SJCRH30 (cell line): ENCODE data around the gene BAMBI. TPM values are rescaled to one million over a fixed set of nuclear protein-coding genes. Genes with fewer than 3 reads are reported as not detected.
A peak's percentile ranks its signal among the peaks of the same experiment; 100 is the strongest.
"Not testable (repeated sequence)": the region's sequence is repeated elsewhere in the genome, so short reads cannot be mapped to it uniquely, and the experiment has no call there.

ENCODE experiments used
- DNase-seq, 2 experiments: peaks; one replicate each; pipeline ENCODE4 v3.0.0-alpha.2; 2015 to 2020
- H3K27ac ChIP-seq: fragments of 250-450 bp; sonication (Bioruptor Pico); 2 replicates; pipeline ENCODE4 v1.5.1; 2020; ENCODE audit warnings: mild to moderate bottlenecking, moderate library complexity
- H3K27me3 ChIP-seq: fragments of 250-450 bp; sonication (Bioruptor Pico); 2 replicates; pipeline ENCODE4 v1.5.1; 2020; ENCODE audit warnings: mild to moderate bottlenecking, moderate library complexity
- H3K36me3 ChIP-seq: fragments of 250-450 bp; sonication (Bioruptor Pico); 2 replicates; pipeline ENCODE4 v1.5.1; 2020; ENCODE audit warnings: mild to moderate bottlenecking, moderate library complexity
- H3K4me1 ChIP-seq: fragments of 250-450 bp; sonication (Bioruptor Pico); 2 replicates; pipeline ENCODE4 v1.5.1; 2020; ENCODE audit warnings: mild to moderate bottlenecking, moderate library complexity
- H3K4me3 ChIP-seq: fragments of 250-450 bp; sonication (Bioruptor Pico); 2 replicates; pipeline ENCODE4 v1.5.1; 2020; ENCODE audit warnings: mild to moderate bottlenecking, moderate library complexity
- H3K9me3 ChIP-seq: fragments of 250-450 bp; sonication (Bioruptor Pico); replicated peaks from 2 replicates; pipeline ENCODE4 v1.5.1; 2020; ENCODE audit warnings: mild to moderate bottlenecking, moderate library complexity
- total RNA-seq: library from RNA; depleted of rRNA; stranded (reverse); fragments of >200 nt; shearing (Covaris generic); gene quantifications from 2 replicates; pipeline ENCODE4 v1.2.3, GENCODE V29; 2014; rRNA removed

Gene BAMBI
- 3.8 and 4.3 TPM in 2 replicates for total RNA-seq

GRCh38 chr10:28676968-28677887 is at the start of gene BAMBI:
TSS of gene BAMBI (plus strand) at chr10:28677521. CDS start at chr10:28677898, 377 bp downstream.
- H3K27me3 ChIP-seq, result peaks cover 9% of the 10 kb centered on the region
- DNase-seq, result peak; percentile 89 to 94
- no peaks in the 10 kb centered on the region for H3K4me1 ChIP-seq
- peak within 1 kb of the TSS; percentile 70 for H3K4me3 ChIP-seq
- H3K9me3 ChIP-seq, result no peaks in the 10 kb centered on the region
- H3K36me3 ChIP-seq, result no peaks in the 10 kb centered on the region
- no peak within 1 kb of the TSS for H3K27ac ChIP-seq

GRCh38 chr10:28628184-28628893 is 49.0 kb upstream of the BAMBI start:
- Histone ChIP-seq H3K36me3 (no peaks in the 10 kb centered on the region), H3K4me1 (no peaks in the 10 kb centered on the region), H3K27ac (no peak overlapping the region), H3K9me3 (no peaks in the 10 kb centered on the region), H3K27me3 (no peaks in the 10 kb centered on the region; the same call in 1 of the 2 replicates), H3K4me3 (no peak overlapping the region)
- peak; percentile 73 to 87 for DNase-seq

GRCh38 chr10:28631896-28632583 is 45.3 kb upstream of the BAMBI start:
- no peaks in the 10 kb centered on the region for H3K27me3 ChIP-seq
- no peak overlapping the region for H3K4me3 ChIP-seq
- no peaks in the 10 kb centered on the region for H3K9me3 ChIP-seq
- H3K36me3 ChIP-seq, result no peaks in the 10 kb centered on the region
- no peak for DNase-seq
- H3K27ac ChIP-seq, result no peak overlapping the region
- H3K4me1 ChIP-seq, result no peaks in the 10 kb centered on the region

- Histone ChIP-seq H3K9me3 (no peaks in the 10 kb centered on the region), H3K27ac (no peak overlapping the region), H3K36me3 (no peaks in the 10 kb centered on the region), H3K4me3 (no peak overlapping the region), H3K27me3 (no peaks in the 10 kb centered on the region), H3K4me1 (no peaks in the 10 kb centered on the region)
- no peak for DNase-seq
These were observed 44.8 kb upstream of the BAMBI start for GRCh38 chr10:28632584-28632945.

- H3K27me3 ChIP-seq, result no peaks in the 10 kb centered on the region
- H3K4me3 ChIP-seq, result no peak overlapping the region
- DNase-seq, result no peak
- no peaks in the 10 kb centered on the region for H3K36me3 ChIP-seq
- no peaks in the 10 kb centered on the region for H3K4me1 ChIP-seq
- H3K9me3 ChIP-seq, result no peaks in the 10 kb centered on the region
- no peak overlapping the region for H3K27ac ChIP-seq
These were observed 43.6 kb upstream of the BAMBI start for GRCh38 chr10:28633750-28634149.

- no peak for DNase-seq
- Histone ChIP-seq H3K9me3 (no peaks in the 10 kb centered on the region), H3K4me3 (no peak overlapping the region), H3K27ac (no peak overlapping the region), H3K4me1 (no peaks in the 10 kb centered on the region), H3K36me3 (no peaks in the 10 kb centered on the region), H3K27me3 (no peaks in the 10 kb centered on the region)
These were observed 40.0 kb upstream of the BAMBI start for GRCh38 chr10:28637346-28637745.

- H3K4me3 ChIP-seq, result no peak overlapping the region
- H3K9me3 ChIP-seq, result no peaks in the 10 kb centered on the region
- no peak overlapping the region for H3K27ac ChIP-seq
- no peaks in the 10 kb centered on the region for H3K36me3 ChIP-seq
- DNase-seq, result no peak
- H3K4me1 ChIP-seq, result no peaks in the 10 kb centered on the region
- H3K27me3 ChIP-seq, result no peaks in the 10 kb centered on the region
These were observed 38.9 kb upstream of the BAMBI start for GRCh38 chr10:28638392-28638791.

- Histone ChIP-seq H3K27me3 (no peaks in the 10 kb centered on the region), H3K9me3 (no peaks in the 10 kb centered on the region), H3K27ac (no peak overlapping the region), H3K36me3 (no peaks in the 10 kb centered on the region), H3K4me1 (no peaks in the 10 kb centered on the region), H3K4me3 (no peak overlapping the region)
- DNase-seq, result no peak
These were observed 36.8 kb upstream of the BAMBI start for GRCh38 chr10:28640551-28640950.

GRCh38 chr10:28644647-28645046 is 32.7 kb upstream of the BAMBI start:
- no peak for DNase-seq
- Histone ChIP-seq H3K4me1 (no peaks in the 10 kb centered on the region), H3K27me3 (no peaks in the 10 kb centered on the region), H3K9me3 (no peaks in the 10 kb centered on the region), H3K4me3 (no peak overlapping the region), H3K27ac (no peak overlapping the region), H3K36me3 (no peaks in the 10 kb centered on the region)

- no peaks in the 10 kb centered on the region for H3K9me3 ChIP-seq
- no peaks in the 10 kb centered on the region for H3K36me3 ChIP-seq
- H3K4me1 ChIP-seq, result no peaks in the 10 kb centered on the region
- H3K27me3 ChIP-seq, result no peaks in the 10 kb centered on the region
- DNase-seq, result no peak
- H3K4me3 ChIP-seq, result no peak overlapping the region
- no peak overlapping the region for H3K27ac ChIP-seq
These were observed 25.2 kb upstream of the BAMBI start for GRCh38 chr10:28652106-28652505.

GRCh38 chr10:28652703-28653102 is 24.6 kb upstream of the BAMBI start:
- H3K27me3 ChIP-seq, result no peaks in the 10 kb centered on the region
- H3K9me3 ChIP-seq, result no peaks in the 10 kb centered on the region
- no peak overlapping the region for H3K27ac ChIP-seq
- no peak for DNase-seq
- H3K4me3 ChIP-seq, result no peak overlapping the region
- no peaks in the 10 kb centered on the region for H3K4me1 ChIP-seq
- H3K36me3 ChIP-seq, result no peaks in the 10 kb centered on the region

GRCh38 chr10:28658824-28659223 is 18.5 kb upstream of the BAMBI start:
- not testable (repeated sequence) for DNase-seq

GRCh38 chr10:28661035-28661434 is 16.3 kb upstream of the BAMBI start:
- DNase-seq, result no peak
- Histone ChIP-seq H3K27me3 (no peaks in the 10 kb centered on the region), H3K4me3 (no peak overlapping the region), H3K9me3 (no peaks in the 10 kb centered on the region), H3K36me3 (no peaks in the 10 kb centered on the region), H3K4me1 (no peaks in the 10 kb centered on the region), H3K27ac (no peak overlapping the region)

More at GRCh38 chr10:28658824-28659223, 18.5 kb upstream of the BAMBI start:
- not testable (repeated sequence) for H3K27ac ChIP-seq, H3K36me3 ChIP-seq, H3K27me3 ChIP-seq, H3K4me1 ChIP-seq, H3K4me3 ChIP-seq, H3K9me3 ChIP-seq

- Histone ChIP-seq H3K36me3 (no peaks in the 10 kb centered on the region), H3K9me3 (no peaks in the 10 kb centered on the region), H3K27me3 (no peaks in the 10 kb centered on the region; the same call in none of the 2 replicates), H3K4me3 (no peak overlapping the region), H3K27ac (no peak overlapping the region), H3K4me1 (0 out of 2 replicates have a peak, but pooled peaks cover 3% of the 10 kb centered on the region)
- peak; percentile 77 to 87 for DNase-seq
These were observed 13.5 kb upstream of the BAMBI start for GRCh38 chr10:28663576-28664368.
